ENCODE results near the gene EPG5.

DNA sequence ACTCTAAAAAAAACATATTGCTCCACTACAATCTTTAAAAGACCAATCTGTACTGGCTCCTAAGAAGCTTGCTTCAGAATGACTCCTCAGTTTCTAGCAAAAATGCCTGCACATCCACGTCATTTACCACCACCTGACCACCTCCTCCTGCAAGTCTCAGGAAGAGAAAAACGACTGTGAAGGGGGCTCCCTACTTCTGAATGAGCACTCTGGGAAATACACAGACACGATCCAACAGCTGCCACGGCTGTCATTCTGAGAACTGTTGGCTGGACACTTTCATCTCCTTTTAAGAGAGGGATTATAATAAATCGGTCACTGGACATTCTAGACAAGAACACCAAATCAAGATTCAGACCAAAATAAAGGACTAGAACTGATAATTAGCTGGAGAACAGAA, 21.5 kb downstream of the EPG5 start:
- no peak for TF ChIP-seq CTCF (conservative IDR thresholded peaks at IDR 0.05; ENCODE audit: low read depth, low read length)
- TF ChIP-seq EZH2 (IDR thresholded peaks at IDR 0.05; ENCODE audit: borderline replicate concordance, low read depth, low read length, poor library complexity, severe bottlenecking), result no peak
